ENCODE results near the gene IL12A.

Gene IL12A

DNA sequence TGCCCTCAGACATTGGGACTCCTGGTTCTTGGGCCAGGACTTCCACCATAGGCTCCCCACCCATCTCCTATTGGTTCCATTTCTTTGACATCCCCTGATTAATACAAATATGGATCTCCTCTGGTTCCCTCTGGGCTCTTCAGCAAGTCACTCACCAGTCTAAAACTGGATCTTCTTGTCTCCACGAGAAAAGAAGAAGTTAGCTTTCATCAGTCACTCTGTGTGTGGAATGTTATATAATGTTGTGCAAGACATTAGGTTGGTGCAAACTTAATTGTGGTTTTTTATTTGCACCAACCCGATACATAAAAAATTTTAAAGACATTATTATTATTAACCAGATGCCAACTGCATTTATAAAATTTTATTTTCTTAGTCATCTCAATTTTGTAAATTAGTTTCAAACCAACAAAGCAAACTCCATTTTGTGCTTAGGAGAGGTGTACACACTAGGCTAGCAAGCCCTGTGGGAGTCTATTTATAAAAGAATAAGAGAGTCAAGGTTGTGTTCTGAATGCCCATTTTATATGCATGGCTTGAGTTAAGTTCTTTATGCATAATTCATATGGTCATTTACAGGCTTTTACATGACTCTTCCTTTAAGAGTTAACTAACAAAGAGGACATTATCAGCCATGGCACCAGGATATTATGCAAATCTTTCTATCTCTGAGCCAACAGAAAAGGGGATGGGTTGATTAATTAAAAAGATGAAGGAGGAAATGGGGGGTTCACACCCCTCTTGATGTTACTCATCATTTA, 35.1 kb upstream of the IL12A start:
- Histone ChIP-seq H3K79me1 (ENCODE audit: low read length) (no peaks in the 10 kb centered on the region), H2BK5ac (ENCODE audit: low read depth, low read length, poor library complexity) (no peak overlapping the region), H2AFZ (ENCODE audit: insufficient read depth, low read length, poor library complexity) (no peak overlapping the region), H3K36me3 (ENCODE audit: control insufficient read depth in 1 of 2, insufficient read depth in 2 of 2, low read length in 2 of 2) (no peaks in the 10 kb centered on the region), H3K9ac (ENCODE audit: low read length) (no peak overlapping the region), H4K8ac (ENCODE audit: low read depth, low read length) (no peak overlapping the region), H3K4me3 (ENCODE audit: low read depth, low read length) (no peak overlapping the region), H2BK12ac (ENCODE audit: low read length) (no peak overlapping the region), H3K27ac (ENCODE audit: low read depth, low read length) (no peak overlapping the region), H3K23ac (ENCODE audit: low read length) (no peak overlapping the region), H3K4me2 (ENCODE audit: low read length) (no peak overlapping the region), H3K14ac (ENCODE audit: low read length) (no peak overlapping the region), H3K27me3 (ENCODE audit: insufficient read depth, low read length) (no peaks in the 10 kb centered on the region), H3K79me2 (ENCODE audit: control insufficient read depth, insufficient read depth, low read length, poor library complexity) (no peaks in the 10 kb centered on the region), H3K4ac (ENCODE audit: low read depth, low read length) (no peak overlapping the region), H3K9me3 (ENCODE audit: insufficient read depth, low read depth, low read length) (no peaks in the 10 kb centered on the region), H4K91ac (ENCODE audit: low read depth, low read length) (no peak overlapping the region), H2AK5ac (ENCODE audit: low read length) (no peak overlapping the region), H2BK120ac (ENCODE audit: insufficient read depth, low read length, poor library complexity) (no peak overlapping the region), H3K4me1 (ENCODE audit: control insufficient read depth in 1 of 2, insufficient read depth in 2 of 2, low read length in 2 of 2) (no peaks in the 10 kb centered on the region), H3K18ac (ENCODE audit: low read length) (no peak overlapping the region), H4K12ac (ENCODE audit: low read depth, low read length) (no peak overlapping the region)
- no peak for DNase-seq
- no CpG with 5 or more reads among the region's 2 CpGs for WGBS (ENCODE audit: extremely low coverage, insufficient coverage, insufficient read length)

DNA sequence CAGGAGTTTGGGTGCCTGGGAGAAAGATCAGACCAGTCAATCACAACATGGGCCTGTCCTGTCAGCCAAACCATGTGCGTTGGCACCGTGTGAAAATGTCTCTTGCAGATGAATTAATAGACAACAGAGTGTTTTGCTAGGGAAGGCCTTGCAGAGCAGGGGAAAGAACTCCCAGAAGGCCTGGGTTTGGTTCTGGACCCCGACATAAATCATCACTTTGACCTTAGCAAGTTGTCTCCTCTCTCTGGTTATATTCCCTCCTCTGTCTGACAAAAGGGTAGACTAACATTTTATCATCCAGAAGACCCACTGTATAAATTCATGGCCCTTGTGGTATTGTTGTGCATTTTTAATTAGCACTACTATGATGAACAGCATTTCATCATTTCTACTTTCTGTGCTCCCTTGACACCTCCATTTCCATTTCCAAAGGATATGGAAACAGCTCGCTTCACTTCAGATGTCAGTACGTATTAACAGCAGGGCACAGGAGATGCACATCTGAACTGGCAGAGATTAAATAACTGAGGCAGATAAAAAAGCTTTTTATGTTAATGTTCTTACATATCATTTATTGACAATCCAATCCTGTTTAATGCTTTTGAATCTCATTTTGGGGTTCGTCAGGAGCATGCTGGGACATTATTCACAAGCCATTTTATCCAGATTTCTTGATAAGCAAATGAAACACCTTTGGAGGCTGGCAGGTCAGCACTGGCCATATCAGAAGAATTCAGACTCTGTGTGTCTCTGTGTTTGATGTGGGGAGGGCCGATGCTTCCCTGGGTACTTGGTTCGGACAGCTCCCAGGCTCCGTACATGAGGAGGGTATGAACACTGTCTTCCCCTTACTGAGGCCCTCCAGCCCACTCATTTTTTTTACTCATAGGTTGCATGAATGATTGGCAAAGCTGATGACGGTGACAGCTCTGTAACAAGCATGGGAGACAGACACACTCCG, 28.2 kb upstream of the IL12A start:
- Histone ChIP-seq H3K36me3 (ENCODE audit: control insufficient read depth in 1 of 2, insufficient read depth in 2 of 2, low read length in 2 of 2) (no peaks in the 10 kb centered on the region), H3K4me3 (ENCODE audit: low read depth, low read length) (no peak overlapping the region), H3K27me3 (ENCODE audit: insufficient read depth, low read length) (no peaks in the 10 kb centered on the region), H2BK5ac (ENCODE audit: low read depth, low read length, poor library complexity) (no peak overlapping the region), H3K4me1 (ENCODE audit: control insufficient read depth in 1 of 2, insufficient read depth in 2 of 2, low read length in 2 of 2) (no peaks in the 10 kb centered on the region), H2AFZ (ENCODE audit: insufficient read depth, low read length, poor library complexity) (no peak overlapping the region), H3K9me3 (ENCODE audit: insufficient read depth, low read depth, low read length) (no peaks in the 10 kb centered on the region), H3K79me2 (ENCODE audit: control insufficient read depth, insufficient read depth, low read length, poor library complexity) (no peaks in the 10 kb centered on the region), H3K27ac (ENCODE audit: low read depth, low read length) (no peak overlapping the region), H3K79me1 (ENCODE audit: low read length) (no peaks in the 10 kb centered on the region), H3K18ac (ENCODE audit: low read length) (no peak overlapping the region), H3K4me2 (ENCODE audit: low read length) (no peak overlapping the region), H2BK120ac (ENCODE audit: insufficient read depth, low read length, poor library complexity) (no peak overlapping the region), H3K9ac (ENCODE audit: low read length) (no peak overlapping the region), H4K91ac (ENCODE audit: low read depth, low read length) (no peak overlapping the region), H4K12ac (ENCODE audit: low read depth, low read length) (no peak overlapping the region), H3K4ac (ENCODE audit: low read depth, low read length) (no peak overlapping the region), H3K14ac (ENCODE audit: low read length) (no peak overlapping the region), H2AK5ac (ENCODE audit: low read length) (no peak overlapping the region), H4K8ac (ENCODE audit: low read depth, low read length) (no peak overlapping the region), H2BK12ac (ENCODE audit: low read length) (no peak overlapping the region), H3K23ac (ENCODE audit: low read length) (no peak overlapping the region)
- DNase-seq: no peak
- WGBS (ENCODE audit: extremely low coverage, insufficient coverage, insufficient read length): no CpG with 5 or more reads among the region's 11 CpGs

GRCh38 chr3:159964166-159964973, 24.3 kb upstream of the IL12A start:
- Histone ChIP-seq H3K36me3 (ENCODE audit: control insufficient read depth in 1 of 2, insufficient read depth in 2 of 2, low read length in 2 of 2) (no peaks in the 10 kb centered on the region), H4K12ac (ENCODE audit: low read depth, low read length) (no peak overlapping the region), H3K14ac (ENCODE audit: low read length) (no peak overlapping the region), H3K27ac (ENCODE audit: low read depth, low read length) (no peak overlapping the region), H2BK12ac (ENCODE audit: low read length) (no peak overlapping the region), H3K79me2 (ENCODE audit: control insufficient read depth, insufficient read depth, low read length, poor library complexity) (no peaks in the 10 kb centered on the region), H3K9ac (ENCODE audit: low read length) (no peak overlapping the region), H4K8ac (ENCODE audit: low read depth, low read length) (no peak overlapping the region), H2BK120ac (ENCODE audit: insufficient read depth, low read length, poor library complexity) (no peak overlapping the region), H3K79me1 (ENCODE audit: low read length) (no peaks in the 10 kb centered on the region), H3K4me2 (ENCODE audit: low read length) (no peak overlapping the region), H3K4me3 (ENCODE audit: low read depth, low read length) (no peak overlapping the region), H3K27me3 (ENCODE audit: insufficient read depth, low read length) (no peaks in the 10 kb centered on the region), H2BK5ac (ENCODE audit: low read depth, low read length, poor library complexity) (no peak overlapping the region), H4K91ac (ENCODE audit: low read depth, low read length) (no peak overlapping the region), H2AFZ (ENCODE audit: insufficient read depth, low read length, poor library complexity) (no peak overlapping the region), H3K9me3 (ENCODE audit: insufficient read depth, low read depth, low read length) (no peaks in the 10 kb centered on the region), H3K4me1 (ENCODE audit: control insufficient read depth in 1 of 2, insufficient read depth in 2 of 2, low read length in 2 of 2) (no peaks in the 10 kb centered on the region), H2AK5ac (ENCODE audit: low read length) (no peak overlapping the region), H3K4ac (ENCODE audit: low read depth, low read length) (no peak overlapping the region), H3K18ac (ENCODE audit: low read length) (no peak overlapping the region), H3K23ac (ENCODE audit: low read length) (no peak overlapping the region)
- no CpG with 5 or more reads among the region's 7 CpGs for WGBS (ENCODE audit: extremely low coverage, insufficient coverage, insufficient read length)
- peak in 1 of 2 donors; percentile 25 for DNase-seq

DNA sequence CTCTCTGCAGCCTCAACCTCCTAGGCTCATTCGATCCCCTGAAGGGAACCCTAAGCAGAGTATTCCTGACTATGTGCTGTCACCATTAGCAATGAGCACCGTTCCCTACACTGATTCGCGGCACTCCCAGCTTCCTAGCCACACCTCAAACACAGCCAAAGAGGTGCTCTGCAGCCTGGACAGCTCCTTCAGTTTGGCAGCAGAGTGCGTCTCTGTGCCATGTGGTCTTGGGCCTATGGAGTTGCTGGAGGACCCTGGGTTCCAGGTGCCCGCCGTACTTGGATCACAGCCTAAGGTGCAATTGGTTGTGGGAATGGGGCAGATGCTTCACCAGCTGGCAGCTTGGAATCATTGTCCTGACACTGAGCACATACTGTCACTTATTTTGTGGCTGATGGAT, 17.3 kb upstream of the IL12A start:
- Histone ChIP-seq H2AFZ (ENCODE audit: insufficient read depth, low read length, poor library complexity) (no peak overlapping the region), H3K23ac (ENCODE audit: low read length) (no peak overlapping the region), H2AK5ac (ENCODE audit: low read length) (no peak overlapping the region), H2BK120ac (ENCODE audit: insufficient read depth, low read length, poor library complexity) (no peak overlapping the region), H3K36me3 (ENCODE audit: control insufficient read depth in 1 of 2, insufficient read depth in 2 of 2, low read length in 2 of 2) (no peaks in the 10 kb centered on the region), H3K4me3 (ENCODE audit: low read depth, low read length) (no peak overlapping the region), H3K9me3 (ENCODE audit: insufficient read depth, low read depth, low read length) (no peaks in the 10 kb centered on the region), H4K12ac (ENCODE audit: low read depth, low read length) (no peak overlapping the region), H3K4me1 (ENCODE audit: control insufficient read depth in 1 of 2, insufficient read depth in 2 of 2, low read length in 2 of 2) (no peaks in the 10 kb centered on the region), H3K79me1 (ENCODE audit: low read length) (no peaks in the 10 kb centered on the region), H3K4ac (ENCODE audit: low read depth, low read length) (no peak overlapping the region), H3K14ac (ENCODE audit: low read length) (no peak overlapping the region), H3K9ac (ENCODE audit: low read length) (no peak overlapping the region), H2BK12ac (ENCODE audit: low read length) (no peak overlapping the region), H2BK5ac (ENCODE audit: low read depth, low read length, poor library complexity) (no peak overlapping the region), H3K4me2 (ENCODE audit: low read length) (no peak overlapping the region), H3K27me3 (ENCODE audit: insufficient read depth, low read length) (no peaks in the 10 kb centered on the region), H3K18ac (ENCODE audit: low read length) (no peak overlapping the region), H4K91ac (ENCODE audit: low read depth, low read length) (no peak overlapping the region), H4K8ac (ENCODE audit: low read depth, low read length) (no peak overlapping the region), H3K79me2 (ENCODE audit: control insufficient read depth, insufficient read depth, low read length, poor library complexity) (no peaks in the 10 kb centered on the region), H3K27ac (ENCODE audit: low read depth, low read length) (no peak overlapping the region)
- WGBS (ENCODE audit: extremely low coverage, insufficient coverage, insufficient read length): no CpG with 5 or more reads among the region's 7 CpGs
- DNase-seq: no peak

Data from trophoblast cell (in vitro differentiated cells and primary cell).